ENCODE results near the gene RCAN3. TPM values are rescaled to one million over a fixed set of nuclear protein-coding genes. Genes with fewer than 3 reads are reported as not detected.

RCAN3 gene
- total RNA-seq, 1 donor: 5.1 TPM

GRCh38 chr1:24474193-24474592 is 28.4 kb upstream of the RCAN3 start:
- TF ChIP-seq, protein P1, sequence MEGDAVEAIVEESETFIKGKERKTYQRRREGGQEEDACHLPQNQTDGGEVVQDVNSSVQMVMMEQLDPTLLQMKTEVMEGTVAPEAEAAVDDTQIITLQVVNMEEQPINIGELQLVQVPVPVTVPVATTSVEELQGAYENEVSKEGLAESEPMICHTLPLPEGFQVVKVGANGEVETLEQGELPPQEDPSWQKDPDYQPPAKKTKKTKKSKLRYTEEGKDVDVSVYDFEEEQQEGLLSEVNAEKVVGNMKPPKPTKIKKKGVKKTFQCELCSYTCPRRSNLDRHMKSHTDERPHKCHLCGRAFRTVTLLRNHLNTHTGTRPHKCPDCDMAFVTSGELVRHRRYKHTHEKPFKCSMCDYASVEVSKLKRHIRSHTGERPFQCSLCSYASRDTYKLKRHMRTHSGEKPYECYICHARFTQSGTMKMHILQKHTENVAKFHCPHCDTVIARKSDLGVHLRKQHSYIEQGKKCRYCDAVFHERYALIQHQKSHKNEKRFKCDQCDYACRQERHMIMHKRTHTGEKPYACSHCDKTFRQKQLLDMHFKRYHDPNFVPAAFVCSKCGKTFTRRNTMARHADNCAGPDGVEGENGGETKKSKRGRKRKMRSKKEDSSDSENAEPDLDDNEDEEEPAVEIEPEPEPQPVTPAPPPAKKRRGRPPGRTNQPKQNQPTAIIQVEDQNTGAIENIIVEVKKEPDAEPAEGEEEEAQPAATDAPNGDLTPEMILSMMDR (IDR thresholded peaks at IDR 0.05; ENCODE audit: insufficient read depth, low read length): no peak
- no peak overlapping the region for H3K4me3 ChIP-seq (ENCODE audit: low read depth, low read length)
- DNase-seq (ENCODE audit: low read depth): no peak

GRCh38 chr1:24475700-24476099 is 26.9 kb upstream of the RCAN3 start:
- no peak for DNase-seq (ENCODE audit: low read depth)
- no peak overlapping the region for H3K4me3 ChIP-seq (ENCODE audit: low read depth, low read length)
- TF ChIP-seq, protein P1 (IDR thresholded peaks at IDR 0.05; ENCODE audit: insufficient read depth, low read length): no peak

DNA sequence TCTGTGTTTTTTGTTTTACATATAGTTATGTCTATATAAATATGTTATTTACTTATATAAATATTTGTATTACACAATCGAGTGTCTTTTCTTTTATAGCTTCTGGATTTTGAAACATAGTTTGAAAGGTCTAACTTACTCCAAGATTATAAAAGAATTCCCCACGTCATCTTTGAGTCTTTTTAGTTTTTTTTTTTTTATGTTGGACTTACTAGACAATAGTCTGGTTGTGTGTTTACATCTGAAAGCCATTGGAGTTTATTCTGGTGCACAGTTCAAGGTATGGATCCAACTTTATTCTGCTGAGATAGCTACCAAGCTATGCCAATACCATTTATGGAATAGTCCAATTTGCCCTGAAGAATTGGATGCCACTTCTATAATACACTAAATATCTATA is 26.1 kb upstream of the RCAN3 start:
- TF ChIP-seq, protein P1 (IDR thresholded peaks at IDR 0.05; ENCODE audit: insufficient read depth, low read length): no peak
- no peak overlapping the region for H3K4me3 ChIP-seq (ENCODE audit: low read depth, low read length)
- DNase-seq (ENCODE audit: low read depth): no peak

DNA sequence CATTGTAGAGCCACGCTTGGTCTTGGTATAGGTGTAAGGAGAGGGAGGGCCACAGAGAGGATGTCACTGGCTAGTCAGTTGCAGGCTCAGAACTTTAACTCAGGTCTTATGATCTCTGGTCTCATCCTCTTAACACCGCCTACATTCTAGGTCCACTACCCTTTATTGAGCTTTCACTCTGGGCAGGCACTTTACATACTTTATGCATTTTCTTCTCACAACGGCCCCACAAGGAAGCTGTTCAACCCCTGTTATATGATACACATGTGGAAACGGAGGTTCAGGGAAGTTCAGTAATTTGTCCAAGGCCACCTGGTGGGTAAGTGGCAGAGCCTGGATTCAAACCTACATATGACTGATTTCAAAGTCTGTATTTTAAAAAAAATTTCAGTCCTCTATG is 25.3 kb upstream of the RCAN3 start:
- TF ChIP-seq, protein P1 (IDR thresholded peaks at IDR 0.05; ENCODE audit: insufficient read depth, low read length): no peak
- no peak for DNase-seq (ENCODE audit: low read depth)
- no peak overlapping the region for H3K4me3 ChIP-seq (ENCODE audit: low read depth, low read length)

DNA sequence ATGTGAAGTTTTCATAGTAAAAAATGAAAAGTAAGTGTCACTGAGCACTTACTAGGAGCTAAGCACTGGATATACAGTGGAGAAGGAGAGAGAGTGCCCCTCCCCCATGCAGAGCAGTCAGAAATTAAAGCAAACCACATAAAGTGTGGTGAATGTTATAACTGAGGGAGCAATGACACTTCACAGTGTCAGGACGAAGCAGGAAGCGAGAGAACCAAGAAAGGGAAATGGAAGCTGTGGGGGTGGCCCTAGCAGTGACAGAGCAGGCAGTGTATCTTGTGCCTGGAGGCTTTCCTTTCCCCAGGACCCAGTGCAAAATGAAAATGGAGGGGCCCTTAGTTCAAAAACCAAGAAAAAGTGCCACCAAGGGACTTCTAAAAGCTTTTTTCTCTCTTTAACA is 21.5 kb upstream of the RCAN3 start:
- DNase-seq (ENCODE audit: low read depth): no peak
- no peak overlapping the region for H3K4me3 ChIP-seq (ENCODE audit: low read depth, low read length)
- TF ChIP-seq, protein P1 (IDR thresholded peaks at IDR 0.05; ENCODE audit: insufficient read depth, low read length): no peak

- TF ChIP-seq, protein P1 (IDR thresholded peaks at IDR 0.05; ENCODE audit: insufficient read depth, low read length): no peak
Measured at GRCh38 chr1:24481843-24482610, 20.6 kb upstream of the RCAN3 start.

GRCh38 chr1:24483441-24483840 is 19.2 kb upstream of the RCAN3 start:
- TF ChIP-seq, protein P1 (IDR thresholded peaks at IDR 0.05; ENCODE audit: insufficient read depth, low read length): no peak
- DNase-seq (ENCODE audit: low read depth): no peak
- no peak overlapping the region for H3K4me3 ChIP-seq (ENCODE audit: low read depth, low read length)

More at GRCh38 chr1:24481843-24482610, 20.6 kb upstream of the RCAN3 start:
- H3K4me3 ChIP-seq (ENCODE audit: low read depth, low read length): no peak overlapping the region
- DNase-seq (ENCODE audit: low read depth): no peak

Measured in fibroblast of the aortic adventitia (primary cell).